Nephron (organoid): ENCODE results near the gene LNPEP.

Experiments
- H3K27ac Mint-ChIP-seq, 3 experiments: 2 replicates each; pipeline ENCODE4 v1.8.0; 2020; ENCODE audit warnings: mixed read lengths in 3 of 3, mild to moderate bottlenecking in 2 of 3, moderate library complexity in 1 of 3
- H3K27me3 Mint-ChIP-seq: 2 replicates; pipeline ENCODE4 v1.8.0; 2021; ENCODE audit warnings: low read depth, mild to moderate bottlenecking, moderate library complexity, mixed read lengths
- H3K36me3 Mint-ChIP-seq: 2 replicates; pipeline ENCODE4 v1.8.0; 2020; ENCODE audit warnings: low read depth, mixed read lengths
- H3K4me1 Mint-ChIP-seq: 2 replicates; pipeline ENCODE4 v1.8.0; 2020; ENCODE audit warnings: mixed read lengths
- H3K4me3 Mint-ChIP-seq, 3 experiments: 2 replicates each; pipeline ENCODE4 v1.8.0; 2020; ENCODE audit warnings: mild to moderate bottlenecking in 3 of 3, mixed read lengths in 3 of 3, moderate library complexity in 2 of 3
- H3K9me3 Mint-ChIP-seq: 2 replicates; pipeline ENCODE4 v1.8.0; 2020; ENCODE audit warnings: mixed read lengths
- TF ChIP-seq, protein P1 (sequence below), 3 experiments: fragments of 200-600 bp; sonication (generic); IDR thresholded peaks; one replicate each; pipeline ENCODE4 v1.5.0; 2021; ENCODE audit warnings: antibody characterized with exemption in 3 of 3; ENCODE audit not compliant: unreplicated experiment in 3 of 3

LNPEP gene

DNA sequence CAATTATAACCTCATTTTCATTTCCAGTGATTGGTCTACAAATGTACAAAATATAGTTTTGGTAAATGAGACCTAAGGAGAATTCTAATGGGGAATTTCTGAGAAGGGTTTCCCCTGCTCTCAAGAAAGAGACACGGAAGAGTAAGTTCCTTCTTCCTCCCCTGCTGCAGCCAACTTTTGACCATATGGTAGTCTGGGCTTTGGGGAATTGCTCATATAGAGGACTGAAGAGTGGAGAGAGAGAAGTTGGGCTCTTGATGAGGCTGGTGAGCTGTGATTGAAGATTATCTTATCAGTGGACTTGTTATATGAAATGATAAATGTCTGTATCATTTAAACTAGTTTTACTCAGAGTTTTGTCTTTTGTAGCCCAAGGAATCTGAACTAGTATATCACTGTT is 4.3 kb upstream of the LNPEP start:
- peak overlapping the region in 1 of 3 experiments; percentile 40 for H3K27ac Mint-ChIP-seq
- peak overlapping the region; percentile 13 to 59 (median 30) for H3K4me3 Mint-ChIP-seq
- H3K9me3 Mint-ChIP-seq = no peaks in the 10 kb centered on the region
- peaks cover 29% of the 10 kb centered on the region for H3K4me1 Mint-ChIP-seq
- no peaks in the 10 kb centered on the region for H3K36me3 Mint-ChIP-seq
- H3K27me3 Mint-ChIP-seq = no peaks in the 10 kb centered on the region
- TF ChIP-seq, protein P1, sequence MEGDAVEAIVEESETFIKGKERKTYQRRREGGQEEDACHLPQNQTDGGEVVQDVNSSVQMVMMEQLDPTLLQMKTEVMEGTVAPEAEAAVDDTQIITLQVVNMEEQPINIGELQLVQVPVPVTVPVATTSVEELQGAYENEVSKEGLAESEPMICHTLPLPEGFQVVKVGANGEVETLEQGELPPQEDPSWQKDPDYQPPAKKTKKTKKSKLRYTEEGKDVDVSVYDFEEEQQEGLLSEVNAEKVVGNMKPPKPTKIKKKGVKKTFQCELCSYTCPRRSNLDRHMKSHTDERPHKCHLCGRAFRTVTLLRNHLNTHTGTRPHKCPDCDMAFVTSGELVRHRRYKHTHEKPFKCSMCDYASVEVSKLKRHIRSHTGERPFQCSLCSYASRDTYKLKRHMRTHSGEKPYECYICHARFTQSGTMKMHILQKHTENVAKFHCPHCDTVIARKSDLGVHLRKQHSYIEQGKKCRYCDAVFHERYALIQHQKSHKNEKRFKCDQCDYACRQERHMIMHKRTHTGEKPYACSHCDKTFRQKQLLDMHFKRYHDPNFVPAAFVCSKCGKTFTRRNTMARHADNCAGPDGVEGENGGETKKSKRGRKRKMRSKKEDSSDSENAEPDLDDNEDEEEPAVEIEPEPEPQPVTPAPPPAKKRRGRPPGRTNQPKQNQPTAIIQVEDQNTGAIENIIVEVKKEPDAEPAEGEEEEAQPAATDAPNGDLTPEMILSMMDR (IDR thresholded peaks at IDR 0.05; ENCODE audit: unreplicated experiment in 3 of 3) = no peak

DNA sequence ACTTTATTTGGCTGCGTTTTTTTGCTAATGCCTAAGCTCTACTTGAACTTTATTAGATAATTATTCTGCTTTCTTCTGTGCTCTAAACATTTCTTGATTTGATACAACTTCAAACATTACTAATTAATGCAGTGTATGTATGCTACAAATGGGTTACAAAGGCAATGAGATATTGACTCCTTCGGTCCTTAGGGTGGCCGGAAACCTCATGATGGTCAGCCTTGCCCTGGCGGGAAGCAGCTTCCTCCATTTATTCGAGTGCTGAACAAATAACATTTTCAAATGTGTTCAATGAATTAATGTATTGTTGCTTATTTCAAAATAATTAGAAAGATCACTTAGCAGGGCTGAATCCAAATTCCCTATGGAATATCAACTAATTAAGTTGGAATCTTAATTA is 3.9 kb upstream of the LNPEP start:
- TF ChIP-seq, protein P1 (IDR thresholded peaks at IDR 0.05; ENCODE audit: unreplicated experiment in 3 of 3) = no peak
- no peaks in the 10 kb centered on the region for H3K27me3 Mint-ChIP-seq
- peaks cover 33% of the 10 kb centered on the region for H3K4me1 Mint-ChIP-seq
- no peaks in the 10 kb centered on the region for H3K36me3 Mint-ChIP-seq
- H3K9me3 Mint-ChIP-seq = no peaks in the 10 kb centered on the region
- H3K27ac Mint-ChIP-seq = no peak overlapping the region
- H3K4me3 Mint-ChIP-seq = peak overlapping the region in 1 of 3 experiments; percentile 57

DNA sequence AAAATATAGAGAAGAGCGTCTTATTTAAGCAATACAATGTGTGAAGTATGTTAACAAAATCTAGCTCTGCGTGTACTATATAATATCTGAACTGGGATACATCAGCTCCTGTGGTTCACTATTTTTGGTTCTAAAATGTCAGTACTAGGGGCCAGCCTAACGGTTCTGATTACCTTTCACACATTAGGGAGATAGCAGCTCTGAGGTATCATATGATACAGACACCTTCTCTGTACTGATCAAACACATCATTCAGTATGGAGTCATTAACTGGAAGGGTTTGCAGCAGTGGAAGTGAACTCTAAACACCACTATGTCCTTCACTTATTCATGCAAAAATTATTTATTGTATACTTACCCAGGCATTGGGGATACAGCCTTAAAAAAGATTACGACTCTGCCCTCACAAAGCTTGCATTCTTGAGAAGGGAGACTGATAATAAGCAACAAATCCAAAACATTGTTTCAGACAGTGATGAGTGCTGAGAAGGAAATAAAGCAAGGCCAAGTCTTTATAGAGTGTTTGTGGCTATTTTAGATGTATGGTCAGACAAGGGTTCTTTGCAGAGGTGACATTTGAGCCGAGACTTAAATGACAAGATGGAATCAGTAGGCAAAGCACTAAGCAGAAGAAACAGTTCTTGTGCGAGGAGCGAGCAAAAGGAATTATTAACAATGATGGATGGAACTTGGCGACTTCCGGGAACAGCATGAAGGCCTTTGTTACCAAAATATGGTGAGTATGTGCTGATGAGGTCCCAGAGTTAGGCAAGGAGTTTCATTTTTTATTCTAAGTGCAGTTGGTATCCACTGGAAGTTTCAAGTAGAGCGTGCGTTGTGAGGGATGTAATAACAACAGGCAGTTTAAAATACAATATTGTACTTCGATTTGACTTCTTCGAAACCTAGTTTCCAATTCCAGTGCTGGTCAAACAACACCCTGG is 1.8 kb upstream of the LNPEP start:
- peaks cover 45% of the 10 kb centered on the region for H3K4me1 Mint-ChIP-seq
- no peaks in the 10 kb centered on the region for H3K36me3 Mint-ChIP-seq
- peak overlapping the region; percentile 89 to 95 (median 93) for H3K4me3 Mint-ChIP-seq
- H3K9me3 Mint-ChIP-seq = no peaks in the 10 kb centered on the region
- TF ChIP-seq, protein P1 (IDR thresholded peaks at IDR 0.05; ENCODE audit: unreplicated experiment in 3 of 3) = no peak
- H3K27ac Mint-ChIP-seq = peak overlapping the region; percentile 98 to 99 (median 98)
- no peaks in the 10 kb centered on the region for H3K27me3 Mint-ChIP-seq

DNA sequence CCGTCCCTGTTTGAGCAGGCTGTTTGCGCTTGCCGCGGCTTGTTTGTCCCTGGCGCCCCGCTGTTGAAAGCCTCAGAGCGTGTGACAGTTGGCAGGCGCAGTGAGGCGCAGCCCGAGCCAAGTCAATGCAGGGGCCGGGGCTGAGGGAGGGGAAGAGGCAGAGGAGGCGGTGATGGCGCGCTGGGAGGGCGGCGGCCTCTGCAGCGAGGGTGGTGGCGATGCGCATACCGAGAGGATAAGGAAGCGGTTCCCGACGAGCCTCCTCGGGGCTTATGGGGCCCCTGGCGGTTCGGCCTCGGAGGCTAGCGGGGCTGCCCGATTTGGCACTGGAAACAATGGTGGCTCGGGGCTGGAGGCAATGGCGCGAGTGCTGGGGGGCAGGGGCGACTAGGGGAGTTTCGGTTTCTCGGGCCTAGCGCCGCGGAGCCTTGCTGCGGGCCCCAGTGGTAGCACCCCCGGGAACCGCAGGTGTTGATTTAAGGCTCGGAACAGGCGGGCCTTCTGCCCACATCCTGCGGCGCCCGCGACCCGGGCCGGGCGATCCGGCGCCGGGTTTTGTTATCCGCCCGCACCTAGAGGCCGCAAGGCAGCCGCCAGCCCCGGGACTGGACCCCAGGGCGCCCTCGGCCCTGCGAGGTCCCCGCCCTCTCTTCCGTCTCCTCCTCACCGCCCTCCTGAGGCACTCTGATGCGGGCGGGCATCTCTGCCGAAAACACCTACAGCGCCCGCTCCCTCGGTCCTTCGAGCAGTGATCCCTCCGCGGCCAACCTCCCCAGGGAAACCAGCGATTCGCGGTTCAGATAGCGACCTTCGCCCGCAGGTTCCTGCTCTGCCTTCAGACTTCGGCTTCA is 947 bp upstream of the LNPEP start:
- Mint-ChIP-seq H3K4me3 (peak overlapping the region; percentile 89 to 95 (median 93)), H3K27ac (peak overlapping the region; percentile 98 to 99 (median 98)), H3K9me3 (no peaks in the 10 kb centered on the region), H3K27me3 (no peaks in the 10 kb centered on the region), H3K36me3 (no peaks in the 10 kb centered on the region), H3K4me1 (peaks cover 43% of the 10 kb centered on the region)
- TF ChIP-seq, protein P1 (IDR thresholded peaks at IDR 0.05; ENCODE audit: unreplicated experiment in 3 of 3) = no peak

DNA sequence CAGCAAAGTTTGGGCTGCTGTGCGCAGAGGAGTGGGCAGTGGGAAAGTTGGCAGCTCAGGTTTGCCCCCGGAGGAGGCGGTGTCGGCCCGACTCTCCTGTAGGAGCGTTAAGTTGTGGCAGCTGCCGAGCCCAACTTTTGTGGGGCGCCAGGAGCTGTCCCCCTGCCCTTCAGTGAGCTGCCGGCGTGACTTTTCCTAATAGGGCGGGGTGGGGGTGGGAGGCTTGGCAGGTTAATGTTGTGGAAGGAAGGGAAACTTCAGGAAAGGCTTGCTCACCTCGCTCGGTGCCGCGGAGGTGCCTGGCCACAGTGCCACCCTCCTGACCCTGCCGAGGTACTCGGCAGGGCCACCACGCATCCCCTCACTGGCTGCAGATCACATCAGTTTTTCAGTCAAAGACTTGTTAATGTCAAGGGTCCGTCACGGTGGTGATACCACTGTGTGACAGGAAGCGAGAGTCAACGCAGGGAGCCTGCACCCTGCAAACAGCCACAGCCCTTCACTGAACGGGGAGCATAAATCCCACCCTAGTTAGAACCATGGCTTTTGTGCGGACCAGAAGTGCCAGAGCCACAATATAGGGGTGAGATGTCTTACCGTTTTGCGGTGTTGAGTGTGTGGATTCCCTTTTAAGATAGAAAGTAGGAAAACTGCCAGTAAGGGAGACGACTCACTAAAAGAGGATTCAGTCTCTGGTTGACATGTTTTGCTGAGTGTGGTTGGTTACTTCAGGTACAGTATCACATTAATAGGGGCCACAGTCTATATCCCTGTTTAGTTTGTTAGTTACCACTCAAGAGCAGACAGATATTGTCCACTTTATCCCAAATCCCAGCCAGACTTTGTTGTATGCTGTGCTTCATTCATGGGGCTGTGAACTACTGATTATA is 796 bp downstream of the LNPEP start:
- peaks cover 31% of the 10 kb centered on the region for H3K4me1 Mint-ChIP-seq
- no peaks in the 10 kb centered on the region for H3K27me3 Mint-ChIP-seq
- H3K27ac Mint-ChIP-seq = peak overlapping the region; percentile 46 to 98 (median 89)
- TF ChIP-seq, protein P1 (IDR thresholded peaks at IDR 0.05; ENCODE audit: unreplicated experiment in 3 of 3) = no peak
- H3K36me3 Mint-ChIP-seq = peaks cover 12% of the 10 kb centered on the region
- no peaks in the 10 kb centered on the region for H3K9me3 Mint-ChIP-seq
- peak overlapping the region; percentile 89 to 95 (median 93) for H3K4me3 Mint-ChIP-seq
